H1 (cell line): ENCODE measurements around the gene PPM1L. TPM values are rescaled to one million over a fixed set of nuclear protein-coding genes. Genes with fewer than 3 reads are reported as not detected.

Source experiments
- CTCF ChIA-PET: fragments of 300-600 bp; sonication (Branson Sonifier 250); formaldehyde crosslinking; loops from one replicate; lab custom pipeline; 2021; ENCODE audit not compliant: partially characterized antibody; lab: Charles Lee
- POLR2A ChIA-PET: fragments of 300-600 bp; sonication (Branson Sonifier 250); formaldehyde crosslinking; loops from one replicate; lab custom pipeline; 2021; ENCODE audit warnings: inconsistent platforms; ENCODE audit not compliant: partially characterized antibody; lab: Charles Lee
- DNase-seq, 2 experiments: peaks; one replicate each; pipeline versions ENCODE4 v3.0.0 to v3.0.0-alpha.2; 2010 to 2022; ENCODE audit warnings: low spot score in 2 of 2, low read depth in 1 of 2, mixed read lengths in 1 of 2
- FAIRE-seq: peaks from 2 replicates; lab custom pipeline; 2011; peaks lifted over from hg19 to GRCh38; lab: Jason Lieb, UNC
- H2AFZ ChIP-seq: 2 replicates; pipeline ENCODE4 v1.8.1; 2012; ENCODE audit warnings: low read length, inconsistent platforms
- H2AK5ac ChIP-seq: 2 replicates; pipeline ENCODE4 v1.6.1; 2013; ENCODE audit warnings: low read depth, low read length
- H2BK120ac ChIP-seq: replicated peaks from 2 replicates; pipeline ENCODE3; 2013; ENCODE audit warnings: low read depth, low read length, inconsistent platforms
- H2BK12ac ChIP-seq: 2 replicates; pipeline ENCODE4 v1.6.1; 2013; ENCODE audit warnings: low read depth, low read length
- H2BK15ac ChIP-seq: 2 replicates; pipeline ENCODE4 v1.6.1; 2013; ENCODE audit warnings: low read length
- H2BK20ac ChIP-seq: 2 replicates; pipeline ENCODE4 v1.6.1; 2013; ENCODE audit warnings: low read length
- H2BK5ac ChIP-seq: 2 replicates; pipeline ENCODE4 v1.6.1; 2013; ENCODE audit warnings: low read depth, low read length
- H3K14ac ChIP-seq: 2 replicates; pipeline ENCODE4 v1.6.1; 2013; ENCODE audit warnings: inconsistent platforms; ENCODE audit not compliant: insufficient read length
- H3K18ac ChIP-seq: 2 replicates; pipeline ENCODE4 v1.6.1; 2013; ENCODE audit warnings: low read length; ENCODE audit errors: extremely low read depth
- H3K23ac ChIP-seq: 2 replicates; pipeline ENCODE4 v1.6.1; 2013; ENCODE audit warnings: inconsistent platforms; ENCODE audit not compliant: insufficient read length
- H3K23me2 ChIP-seq: 2 replicates; pipeline ENCODE4 v1.6.1; 2013; ENCODE audit warnings: low read depth, low read length
- H3K27ac ChIP-seq: 2 replicates; pipeline ENCODE4 v1.6.1; 2011; ENCODE audit warnings: low read depth, low read length, inconsistent platforms
- H3K27me3 ChIP-seq, 4 experiments: replicated peaks in 1 of 4; 1 replicate in 1 of 4; 2 replicates in 3 of 4; pipeline versions ENCODE4 v1.6.1 to v1.8.1; 2011 to 2013; ENCODE audit warnings: low read length in 3 of 4, mild to moderate bottlenecking in 3 of 4, inconsistent platforms in 2 of 4, mixed read lengths in 2 of 4, moderate library complexity in 1 of 4; ENCODE audit not compliant: control insufficient read depth in 3 of 4, insufficient read depth in 3 of 4; ENCODE audit errors: extremely low read depth in 1 of 4
- H3K36me3 ChIP-seq, 4 experiments: 2 replicates each; pipeline versions ENCODE4 v1.6.1 to v1.8.1; 2011 to 2013; ENCODE audit warnings: mild to moderate bottlenecking in 4 of 4, low read length in 3 of 4, moderate library complexity in 2 of 4, control low read depth in 1 of 4, inconsistent platforms in 1 of 4; ENCODE audit not compliant: insufficient read depth in 4 of 4, control insufficient read depth in 2 of 4
- H3K4ac ChIP-seq: replicated peaks from 2 replicates; pipeline ENCODE3; 2013; ENCODE audit warnings: low read length, low read depth, mixed read lengths, inconsistent platforms; ENCODE audit not compliant: insufficient read length
- H3K4me1 ChIP-seq, 4 experiments: replicated peaks in 1 of 4; 1 replicate in 1 of 4; 2 replicates in 3 of 4; pipeline versions ENCODE4 v1.6.1 to v1.8.1; 2011 to 2013; ENCODE audit warnings: low read length in 3 of 4, inconsistent platforms in 2 of 4, mixed read lengths in 1 of 4; ENCODE audit not compliant: insufficient read depth in 4 of 4, control insufficient read depth in 3 of 4
- H3K4me2 ChIP-seq, 2 experiments: 2 replicates each; pipeline versions ENCODE4 v1.6.1 to v1.8.1; 2011 to 2013; ENCODE audit warnings: low read depth in 2 of 2, low read length in 2 of 2, control low read depth in 1 of 2, inconsistent platforms in 1 of 2, mild to moderate bottlenecking in 1 of 2; ENCODE audit not compliant: insufficient read depth in 1 of 2
- H3K4me3 ChIP-seq, 4 experiments: fragments of 200-600, 300-600 bp in 1 of 4; sonication (generic), shearing (Covaris generic), sonication (Bioruptor Twin) in 1 of 4; 2 replicates each; pipeline versions ENCODE4 v1.5.1 to v1.8.1; 2011 to 2016; ENCODE audit warnings: low read length in 4 of 4, low read depth in 3 of 4, control low read depth in 2 of 4, inconsistent platforms in 2 of 4, mild to moderate bottlenecking in 2 of 4, mixed read lengths in 1 of 4, moderate library complexity in 1 of 4; ENCODE audit not compliant: insufficient read depth in 2 of 4; ENCODE audit errors: extremely low read depth in 1 of 4
- H3K56ac ChIP-seq: replicated peaks from 2 replicates; pipeline ENCODE3; 2013; ENCODE audit warnings: low read depth, mild to moderate bottlenecking, mixed read lengths, low read length, inconsistent platforms; ENCODE audit not compliant: insufficient read length
- H3K79me1 ChIP-seq: 2 replicates; pipeline ENCODE4 v1.6.1; 2013; ENCODE audit warnings: low read depth, low read length, control low read depth
- H3K79me2 ChIP-seq, 2 experiments: 2 replicates each; pipeline versions ENCODE4 v1.6.1 to v1.8.1; 2012 to 2013; ENCODE audit warnings: low read length in 2 of 2, mild to moderate bottlenecking in 2 of 2, inconsistent platforms in 1 of 2; ENCODE audit not compliant: insufficient read depth in 2 of 2, control insufficient read depth in 1 of 2
- H3K9ac ChIP-seq, 4 experiments: replicated peaks in 1 of 4; 1 replicate in 1 of 4; 2 replicates in 3 of 4; pipeline versions ENCODE4 v1.6.1 to v1.8.1; 2011 to 2013; ENCODE audit warnings: low read depth in 3 of 4, low read length in 3 of 4, control low read depth in 2 of 4, mild to moderate bottlenecking in 2 of 4, moderate library complexity in 2 of 4, inconsistent platforms in 1 of 4; ENCODE audit errors: extremely low read depth in 1 of 4
- H3K9me3 ChIP-seq, 2 experiments: 2 replicates each; pipeline versions ENCODE4 v1.6.1 to v1.8.1; 2012 to 2013; ENCODE audit warnings: mild to moderate bottlenecking in 2 of 2, moderate library complexity in 2 of 2, control low read depth in 1 of 2, inconsistent platforms in 1 of 2, low read depth in 1 of 2, low read length in 1 of 2, mixed read lengths in 1 of 2; ENCODE audit not compliant: insufficient read depth in 2 of 2
- H4K20me1 ChIP-seq, 2 experiments: replicated peaks in 1 of 2; 2 replicates each; pipeline versions ENCODE3 to v1.8.1; 2011 to 2013; ENCODE audit warnings: inconsistent platforms in 2 of 2, low read length in 2 of 2, mild to moderate bottlenecking in 1 of 2; ENCODE audit not compliant: insufficient read depth in 2 of 2, control insufficient read depth in 1 of 2
- H4K5ac ChIP-seq: 2 replicates; pipeline ENCODE4 v1.6.1; 2013; ENCODE audit warnings: low read length, low read depth, mixed read lengths, inconsistent platforms; ENCODE audit not compliant: insufficient read length
- H4K8ac ChIP-seq: 2 replicates; pipeline ENCODE4 v1.8.0; 2013; ENCODE audit warnings: mild to moderate bottlenecking, moderate library complexity, low read length, inconsistent platforms; ENCODE audit not compliant: insufficient read depth; ENCODE audit errors: extremely low read depth
- H4K91ac ChIP-seq: replicated peaks from 2 replicates; pipeline ENCODE3; 2013; ENCODE audit warnings: low read length, mixed read lengths, inconsistent platforms; ENCODE audit not compliant: insufficient read length
- CHD2 ChIP-seq: IDR thresholded peaks from 2 replicates; pipeline ENCODE4 v1.6.1; 2012; ENCODE audit warnings: low read length, improper control_type of control experiment
- EZH2 ChIP-seq: fragments of 200-600 bp; sonication (generic); IDR thresholded peaks from 2 replicates; pipeline ENCODE4 v1.7.1; 2012; ENCODE audit warnings: low read depth, mild to moderate bottlenecking, moderate library complexity, low read length, inconsistent platforms; ENCODE audit not compliant: severe bottlenecking
- JUN ChIP-seq: IDR thresholded peaks from 2 replicates; pipeline ENCODE4 v1.6.1; 2011; ENCODE audit warnings: low read depth, mild to moderate bottlenecking, improper control_type of control experiment, low read length
- KDM5A ChIP-seq: fragments of 200-600 bp; IDR thresholded peaks from 2 replicates; pipeline ENCODE4 v1.7.1; 2012; ENCODE audit warnings: mild to moderate bottlenecking, low read length, inconsistent platforms, mixed read lengths
- RAD21 ChIP-seq, 2 experiments: IDR thresholded peaks in 1 of 2; conservative IDR thresholded peaks in 1 of 2; 2 replicates each; pipeline ENCODE4 v1.6.1; 2011; ENCODE audit warnings: low read depth in 2 of 2, low read length in 2 of 2, improper control_type of control experiment in 1 of 2, inconsistent platforms in 1 of 2, mild to moderate bottlenecking in 1 of 2, moderate library complexity in 1 of 2
- RFX5 ChIP-seq: IDR thresholded peaks from 2 replicates; pipeline ENCODE4 v1.6.1; 2011; ENCODE audit warnings: low read depth, low read length, improper control_type of control experiment, borderline replicate concordance
- SAP30 ChIP-seq: fragments of 300-600 bp; sonication (generic); IDR thresholded peaks from 2 replicates; pipeline ENCODE4 v1.7.1; 2012; ENCODE audit warnings: low read length, moderate library complexity, mild to moderate bottlenecking, inconsistent platforms; ENCODE audit not compliant: insufficient read depth, insufficient replicate concordance
- SIN3A ChIP-seq, 2 experiments: IDR thresholded peaks in 1 of 2; conservative IDR thresholded peaks in 1 of 2; 2 replicates each; pipeline ENCODE4 v1.6.1; 2011 to 2012; ENCODE audit warnings: low read length in 2 of 2, improper control_type of control experiment in 1 of 2, low read depth in 1 of 2, mild to moderate bottlenecking in 1 of 2
- TCF12 ChIP-seq: IDR thresholded peaks from 2 replicates; pipeline ENCODE4 v1.6.1; 2011; ENCODE audit warnings: low read depth, mild to moderate bottlenecking, low read length
- WGBS, 2 experiments: shearing (Covaris generic) in 1 of 2; methylation state at CpG; one replicate each; pipeline versions ENCODE4 v1.1.6 to v1.1.7; 2013 to 2015; ENCODE audit warnings: low lambda C conversion rate in 2 of 2, mixed read lengths in 2 of 2, inconsistent platforms in 1 of 2, low coverage in 1 of 2, missing lambda C conversion rate in 1 of 2; ENCODE audit not compliant: insufficient replicate concordance in 2 of 2, insufficient coverage in 1 of 2, insufficient read length in 1 of 2; ENCODE audit errors: extremely low coverage in 1 of 2, missing lambda C conversion rate in 1 of 2; 5-methylcytosine and 5-hydroxymethylcytosine counted together
- polyA plus RNA-seq, 7 experiments: library from polyadenylated mRNA; depleted of rRNA in 3 of 7; stranded (reverse) in 5 of 7; unstranded in 2 of 7; fragments of >200 nt in 5 of 7; fragments of 200-250 nt in 2 of 7; gene quantifications; 1 replicate in 5 of 7; 2 replicates in 1 of 7; 4 replicates in 1 of 7; pipeline versions ENCODE4 v1.2.1 to v1.2.3, GENCODE V29; 2011 to 2013; ENCODE audit warnings: missing spikeins in 2 of 7, mixed read lengths in 2 of 7
- total RNA-seq: library from RNA; stranded (reverse); fragmentation: NEBNext Ultra II Directional; extraction: Animal tissue kit (Norgen Biotek cat#: 25700); gene quantifications from 2 replicates; pipeline ENCODE4 v1.2.1, GENCODE V29; 2021
- TF ChIP-seq, protein P1 (sequence below): IDR thresholded peaks from 2 replicates; pipeline ENCODE4 v1.6.1; 2012; ENCODE audit warnings: inconsistent platforms
- TF ChIP-seq, protein P2 (sequence below): IDR thresholded peaks from 2 replicates; pipeline ENCODE4 v1.6.1; 2012; ENCODE audit warnings: low read length, inconsistent platforms

Gene PPM1L
- total and polyA plus RNA-seq, 2 of the 8 experiments (the other 6 are each of a cell fraction or from before 2014, with no cell fraction given): 2.8 to 18.1 TPM

GRCh38 chr3:160963949-160964348 lies 207.9 kb downstream of the PPM1L start:
- DNase-seq (no peak), FAIRE-seq (no peak)
- no peak overlapping the region for H3K4me3 ChIP-seq
- no peak overlapping the region for H4K91ac ChIP-seq
- no peak overlapping the region for H3K9ac ChIP-seq
- no peak overlapping the region for H3K4me2 ChIP-seq
- no peak overlapping the region for H3K23ac ChIP-seq
- no peaks in the 10 kb centered on the region; a peak in 1 of 8 replicates for H3K36me3 ChIP-seq
- no peak overlapping the region for H2BK12ac ChIP-seq
- no peaks in the 10 kb centered on the region for H3K79me1 ChIP-seq
- no peak overlapping the region for H2BK15ac ChIP-seq
- no peak overlapping the region for H3K4ac ChIP-seq
- H4K20me1 ChIP-seq: no peaks in the 10 kb centered on the region
- no peak overlapping the region for H3K27ac ChIP-seq
- ChIA-PET CTCF (interaction anchor here (0.6 to 1.2 kb wide), 3 partner anchors 44 to 201 kb away, joined by 3 read pairs; no protein-coding TSS in a partner anchor), POLR2A (no interaction called here)
- H2BK120ac ChIP-seq: no peak overlapping the region
- H4K5ac ChIP-seq: no peak overlapping the region
- H3K4me1 ChIP-seq: peaks cover 0 to 3% (median 0%) of the 10 kb centered on the region in 4 experiments; a peak in 2 of 7 replicates
- H2AK5ac ChIP-seq: no peak overlapping the region
- no peaks in the 10 kb centered on the region for H3K79me2 ChIP-seq
- H3K56ac ChIP-seq: no peak overlapping the region
- no peaks in the 10 kb centered on the region for H3K23me2 ChIP-seq
- H3K27me3 ChIP-seq: no peaks in the 10 kb centered on the region
- no peak overlapping the region for H3K18ac ChIP-seq
- no peak overlapping the region for H2AFZ ChIP-seq
- 67% methylated on average over 1 of the region's 1 CpG; no CpG with 5 or more reads in 1 of the 2 experiments for WGBS, 2 experiments
- H4K8ac ChIP-seq: no peak overlapping the region
- no peak overlapping the region for H3K14ac ChIP-seq
- H2BK5ac ChIP-seq: no peak overlapping the region
- no peaks in the 10 kb centered on the region for H3K9me3 ChIP-seq
- H2BK20ac ChIP-seq: no peak overlapping the region
- TF ChIP-seq JUN (no peak), CHD2 (no peak), SIN3A (conservative IDR thresholded peaks at IDR 0.05 in 1 of 2, IDR thresholded peaks at IDR 0.05 in 1 of 2; ENCODE audit: low read depth in 1 of 2, low read length in 2 of 2) (no peak), TCF12 (no peak), SAP30 (no peak), EZH2 (no peak), RFX5 (no peak), KDM5A (no peak), RAD21 (IDR thresholded peaks at IDR 0.05 in 1 of 2, conservative IDR thresholded peaks at IDR 0.05 in 1 of 2; ENCODE audit: low read depth in 2 of 2, low read length in 2 of 2) (no peak)
- TF ChIP-seq, protein P1, sequence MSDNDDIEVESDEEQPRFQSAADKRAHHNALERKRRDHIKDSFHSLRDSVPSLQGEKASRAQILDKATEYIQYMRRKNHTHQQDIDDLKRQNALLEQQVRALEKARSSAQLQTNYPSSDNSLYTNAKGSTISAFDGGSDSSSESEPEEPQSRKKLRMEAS: no peak
- TF ChIP-seq, protein P2, sequence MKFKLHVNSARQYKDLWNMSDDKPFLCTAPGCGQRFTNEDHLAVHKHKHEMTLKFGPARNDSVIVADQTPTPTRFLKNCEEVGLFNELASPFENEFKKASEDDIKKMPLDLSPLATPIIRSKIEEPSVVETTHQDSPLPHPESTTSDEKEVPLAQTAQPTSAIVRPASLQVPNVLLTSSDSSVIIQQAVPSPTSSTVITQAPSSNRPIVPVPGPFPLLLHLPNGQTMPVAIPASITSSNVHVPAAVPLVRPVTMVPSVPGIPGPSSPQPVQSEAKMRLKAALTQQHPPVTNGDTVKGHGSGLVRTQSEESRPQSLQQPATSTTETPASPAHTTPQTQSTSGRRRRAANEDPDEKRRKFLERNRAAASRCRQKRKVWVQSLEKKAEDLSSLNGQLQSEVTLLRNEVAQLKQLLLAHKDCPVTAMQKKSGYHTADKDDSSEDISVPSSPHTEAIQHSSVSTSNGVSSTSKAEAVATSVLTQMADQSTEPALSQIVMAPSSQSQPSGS: no peak
